ENCODE data around the gene FABP1.

Gene FABP1

DNA sequence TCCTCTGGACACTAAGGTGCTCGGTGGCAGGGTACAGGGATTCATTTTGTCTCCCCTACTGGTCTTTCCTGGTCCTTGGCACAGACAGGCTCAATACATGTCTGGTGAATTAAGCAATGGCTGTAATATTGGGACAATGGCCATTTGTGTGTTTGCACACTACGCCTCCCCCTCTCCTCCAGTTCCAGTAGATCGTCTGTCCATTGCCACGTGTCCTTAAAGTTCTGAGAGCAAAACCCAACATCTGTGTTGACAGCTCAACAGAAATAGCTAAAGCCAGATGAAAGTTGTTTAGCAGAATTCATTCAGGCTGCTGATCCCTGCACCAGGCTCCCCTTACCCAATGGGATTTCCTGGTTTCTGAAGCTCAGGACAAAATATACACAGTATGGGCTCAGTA is 9.0 kb upstream of the FABP1 start:
- DNase-seq = no peak

DNA sequence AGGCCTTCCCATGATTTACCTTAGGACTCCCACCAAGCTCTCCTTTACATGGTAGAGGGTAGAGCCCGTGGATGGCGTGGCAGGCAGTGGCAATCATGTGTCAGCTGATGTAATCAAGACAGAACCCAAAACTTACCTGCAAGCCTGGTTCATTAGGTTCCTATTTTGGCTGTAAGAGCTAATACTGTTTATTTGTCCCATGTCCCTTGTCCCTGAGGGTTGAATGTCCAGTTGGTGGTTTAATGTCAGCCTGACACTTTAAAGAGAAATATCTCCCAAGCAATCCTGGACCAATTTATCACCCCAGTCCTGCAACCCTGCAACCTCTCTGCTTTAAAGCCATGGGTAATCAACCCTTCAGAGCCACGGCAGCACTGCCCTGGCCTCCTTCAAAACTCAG is 6.0 kb upstream of the FABP1 start:
- DNase-seq = no peak

DNA sequence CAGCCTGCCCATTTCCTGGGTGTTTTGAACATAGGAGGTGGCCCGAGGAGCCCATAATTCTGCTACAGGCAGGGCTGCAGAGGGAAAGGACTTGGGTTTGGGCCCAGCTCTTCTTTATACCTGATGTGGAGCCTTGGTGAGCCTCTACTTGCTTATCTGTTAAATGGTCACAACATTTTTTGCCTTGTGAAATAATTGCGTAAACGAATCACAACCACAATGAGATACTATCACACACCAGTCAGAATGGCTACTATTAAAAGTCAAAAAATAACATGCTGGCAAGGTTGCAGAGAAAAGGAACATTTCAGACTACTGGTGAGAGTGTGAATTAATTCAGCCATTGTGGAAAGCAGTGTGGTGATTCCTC is 4.1 kb upstream of the FABP1 start:
- DNase-seq = no peak

DNA sequence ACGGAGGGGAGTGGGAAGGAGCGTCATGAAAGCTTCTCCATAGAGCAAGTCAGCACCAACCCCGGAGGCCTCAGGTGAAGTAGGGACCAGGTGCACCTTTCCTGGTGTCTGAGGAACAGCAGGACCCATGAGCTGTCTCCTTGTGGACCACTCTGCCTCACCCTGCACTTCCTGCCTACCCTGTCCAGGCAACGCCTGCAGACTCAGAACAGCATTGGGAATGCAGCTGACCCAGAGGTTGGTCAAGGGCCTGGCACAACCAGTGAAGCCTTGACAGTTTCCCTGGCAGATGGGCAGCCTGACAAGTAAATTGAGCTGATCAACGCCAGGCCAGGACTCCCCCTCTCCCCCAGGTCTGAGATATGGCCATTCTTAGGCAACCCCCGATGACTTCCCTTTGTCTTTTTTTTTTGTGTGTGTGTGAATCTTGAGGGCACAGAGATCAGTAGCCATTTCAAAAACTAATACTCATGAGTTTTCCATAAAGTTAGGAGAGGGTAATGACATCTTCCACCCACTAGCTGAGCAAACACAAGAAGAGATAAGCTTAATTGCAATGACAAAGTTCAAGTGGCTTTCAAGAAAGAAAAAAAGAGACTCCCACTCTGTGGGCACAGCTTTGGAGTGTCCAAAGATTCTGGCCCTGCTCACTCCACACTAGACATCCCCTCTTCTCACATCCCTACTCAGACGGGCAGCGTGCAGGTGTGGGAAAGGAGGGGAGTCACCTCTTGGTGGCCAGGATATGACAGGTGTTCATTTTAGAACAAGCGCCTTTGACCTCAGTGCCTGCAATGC is 3.5 kb upstream of the FABP1 start:
- DNase-seq = no peak

DNA sequence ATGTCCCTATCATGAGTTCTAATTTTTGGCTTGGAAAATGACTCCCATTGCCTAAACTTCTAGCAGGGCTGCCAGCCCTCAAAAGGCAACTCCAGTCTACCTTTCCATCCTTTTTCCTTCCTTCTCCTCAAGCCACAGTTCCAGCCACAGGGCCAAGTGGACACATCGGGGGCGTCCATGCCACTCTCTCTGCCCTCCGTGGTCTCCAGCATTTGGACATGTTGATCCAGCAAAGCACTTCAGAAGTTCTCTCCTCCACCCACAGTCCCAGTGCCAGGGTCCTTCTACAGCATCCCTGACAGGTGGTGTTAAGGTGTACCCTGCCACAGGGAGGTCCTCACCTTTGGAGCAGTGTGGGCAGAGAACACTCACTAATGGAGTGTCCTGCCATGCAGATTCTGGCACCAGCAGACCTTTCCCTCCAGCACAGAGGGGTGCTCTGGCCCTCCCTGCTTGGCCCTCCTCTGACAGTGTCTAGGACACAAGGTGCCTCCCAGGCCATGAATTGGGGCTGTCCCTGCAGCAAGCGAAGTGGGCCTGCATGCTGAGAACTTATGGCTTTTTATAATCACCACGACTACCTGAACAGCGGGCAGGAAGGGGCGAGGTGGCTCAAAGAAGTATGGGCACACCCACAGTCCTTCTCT is 1.6 kb upstream of the FABP1 start:
- no peak for DNase-seq

DNA sequence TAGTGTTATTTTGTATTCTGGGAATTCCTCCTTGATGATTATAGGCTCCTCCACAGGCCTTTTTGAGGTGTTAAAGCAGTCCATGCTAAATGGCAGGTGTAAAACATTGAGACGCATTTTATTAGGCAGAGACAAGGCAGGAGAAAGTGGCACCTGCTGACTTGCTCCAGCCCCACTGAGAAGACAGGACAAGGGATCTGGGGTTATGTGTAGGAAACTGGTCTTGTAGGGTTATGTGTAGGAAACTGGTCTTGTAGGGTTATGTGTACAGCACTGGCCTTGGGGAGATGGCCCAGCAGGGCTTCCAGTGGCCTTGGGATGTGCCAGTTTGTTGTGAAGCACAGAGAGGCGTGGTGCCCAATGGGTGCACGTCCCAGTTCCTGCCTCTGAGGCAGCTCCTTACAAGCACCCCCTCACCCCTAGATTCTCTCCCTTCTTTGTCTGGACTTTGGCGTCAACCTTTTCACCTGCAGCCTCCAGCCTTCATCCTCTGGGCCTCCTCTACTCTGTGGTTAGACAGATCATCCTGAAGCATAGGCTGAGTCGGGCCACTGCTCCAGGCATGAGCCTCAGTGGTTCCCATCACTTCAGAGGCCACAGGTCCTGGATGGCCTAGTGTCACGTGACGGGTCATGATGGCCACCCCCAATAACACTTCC is 921 bp upstream of the FABP1 start:
- DNase-seq = no peak

DNA sequence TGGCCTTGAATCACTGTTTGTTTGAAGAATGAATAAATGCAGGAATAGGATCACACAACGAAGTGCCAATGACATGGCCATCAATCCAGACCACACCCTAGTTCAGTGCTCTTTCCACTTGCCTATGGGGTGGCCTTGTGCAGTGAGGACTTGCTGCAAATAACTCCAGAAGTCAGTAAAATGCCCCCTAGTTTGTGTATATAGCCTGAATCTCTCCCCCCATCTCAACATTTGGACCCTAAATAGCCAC is 299 bp downstream of the FABP1 start:
- no peak for DNase-seq

DNA sequence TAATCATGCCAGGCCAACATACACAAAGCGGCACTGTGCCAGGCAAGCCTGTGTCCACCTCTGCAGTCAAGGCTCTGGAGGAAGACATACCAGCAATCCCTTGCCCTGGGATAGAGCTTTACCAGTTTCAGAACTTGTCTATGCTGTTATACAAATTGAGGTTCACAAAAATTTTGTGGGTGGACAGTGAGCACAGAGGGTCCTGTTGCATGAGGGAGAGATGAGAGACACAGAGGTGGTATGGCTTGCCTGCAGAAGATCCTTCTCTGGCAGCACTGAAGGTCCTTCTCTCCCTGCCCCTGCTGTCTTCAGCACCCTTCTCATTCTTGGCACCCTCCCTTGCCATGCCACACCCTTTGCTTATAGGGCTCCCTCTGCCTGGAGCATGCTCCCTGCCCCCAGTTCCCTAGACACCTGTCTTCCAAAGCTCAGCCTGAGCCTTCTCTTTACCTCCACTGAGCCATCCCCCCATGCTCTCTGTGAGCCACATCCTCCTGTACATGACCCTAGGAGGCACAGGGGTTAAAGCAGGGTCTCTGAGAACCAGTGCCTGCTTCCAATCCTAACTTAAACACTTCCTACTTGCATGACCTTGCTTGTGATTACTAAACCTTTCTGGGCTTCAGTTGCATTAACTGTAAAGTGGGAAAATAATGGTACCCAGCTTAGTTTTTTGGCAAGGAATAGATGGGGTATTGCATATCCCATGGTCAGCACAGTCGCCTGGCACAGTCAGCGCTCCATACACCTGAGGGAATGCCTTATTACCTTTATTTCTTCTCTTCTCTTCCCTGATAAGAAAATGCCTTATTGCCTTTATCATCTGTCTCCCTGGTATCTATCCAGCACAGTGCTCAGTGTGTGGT is 857 bp downstream of the FABP1 start:
- DNase-seq = no peak

DNA sequence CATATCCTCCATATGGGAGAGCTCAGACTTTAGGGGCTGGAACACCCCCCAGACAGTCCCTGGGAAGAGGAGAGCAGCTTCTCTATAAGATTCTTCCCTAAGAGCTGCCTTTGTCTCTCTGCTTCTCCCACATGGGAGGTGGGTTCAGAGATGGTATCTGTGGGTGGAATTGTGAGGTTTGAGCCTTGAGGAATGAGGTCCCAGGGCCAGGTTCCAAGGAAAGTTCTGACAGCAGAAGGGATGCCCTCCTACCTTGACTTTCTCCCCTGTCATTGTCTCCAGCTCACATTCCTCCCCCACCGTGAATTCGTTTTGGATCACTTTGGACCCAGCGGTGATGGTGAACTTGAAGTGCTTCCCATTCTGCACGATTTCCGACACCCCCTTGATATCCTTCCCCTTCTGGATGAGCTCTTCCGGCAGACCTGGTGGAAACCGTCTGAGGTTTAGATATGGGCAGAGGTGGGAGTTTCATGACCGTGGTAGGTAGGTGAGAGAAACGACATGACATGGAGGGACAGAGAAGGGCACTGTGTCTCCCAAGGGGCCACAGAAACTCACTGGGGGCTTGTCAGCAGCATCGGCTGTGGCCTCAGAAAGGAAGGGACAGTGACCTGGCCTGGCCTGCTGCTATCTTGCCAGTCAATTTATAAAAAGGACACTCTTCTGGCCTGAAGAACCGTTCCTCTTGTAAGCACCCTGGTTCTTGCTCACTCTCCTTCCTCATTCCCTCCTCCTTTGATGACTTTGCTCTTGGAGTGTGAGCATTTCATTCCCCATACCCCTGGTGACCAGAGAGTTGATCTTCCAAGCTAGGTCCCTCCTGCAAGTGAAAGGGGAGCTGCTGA is 1.7 kb downstream of the FABP1 start:
- no peak for DNase-seq

DNA sequence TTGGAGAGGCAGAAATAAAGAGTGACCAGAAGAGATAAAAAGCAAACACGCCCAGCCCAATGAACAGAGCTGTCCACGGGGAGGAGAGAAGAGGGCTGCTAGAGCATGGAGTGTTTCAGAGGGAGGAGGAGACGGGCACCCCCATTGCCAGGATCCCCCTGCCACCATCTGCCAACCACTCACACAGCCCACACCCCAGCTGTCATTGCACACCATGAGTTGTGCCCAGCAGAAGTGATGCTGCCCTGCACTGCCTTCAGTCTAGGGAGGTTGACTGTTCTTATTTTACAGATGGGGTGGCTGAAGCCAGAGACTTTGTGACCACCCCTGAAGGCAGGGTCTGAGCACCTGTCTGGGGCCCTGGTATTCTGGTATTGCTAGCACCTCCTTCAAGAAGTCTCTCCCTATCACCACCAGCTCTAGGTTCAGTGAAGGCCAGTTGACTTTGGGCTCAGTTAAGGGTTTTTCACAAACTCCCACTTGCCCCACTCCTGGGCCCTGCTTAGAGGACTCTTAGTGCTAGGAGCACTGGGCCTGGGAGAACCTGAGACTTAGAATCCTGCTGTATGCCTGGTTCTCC is 2.4 kb downstream of the FABP1 start:
- no peak for DNase-seq

DNA sequence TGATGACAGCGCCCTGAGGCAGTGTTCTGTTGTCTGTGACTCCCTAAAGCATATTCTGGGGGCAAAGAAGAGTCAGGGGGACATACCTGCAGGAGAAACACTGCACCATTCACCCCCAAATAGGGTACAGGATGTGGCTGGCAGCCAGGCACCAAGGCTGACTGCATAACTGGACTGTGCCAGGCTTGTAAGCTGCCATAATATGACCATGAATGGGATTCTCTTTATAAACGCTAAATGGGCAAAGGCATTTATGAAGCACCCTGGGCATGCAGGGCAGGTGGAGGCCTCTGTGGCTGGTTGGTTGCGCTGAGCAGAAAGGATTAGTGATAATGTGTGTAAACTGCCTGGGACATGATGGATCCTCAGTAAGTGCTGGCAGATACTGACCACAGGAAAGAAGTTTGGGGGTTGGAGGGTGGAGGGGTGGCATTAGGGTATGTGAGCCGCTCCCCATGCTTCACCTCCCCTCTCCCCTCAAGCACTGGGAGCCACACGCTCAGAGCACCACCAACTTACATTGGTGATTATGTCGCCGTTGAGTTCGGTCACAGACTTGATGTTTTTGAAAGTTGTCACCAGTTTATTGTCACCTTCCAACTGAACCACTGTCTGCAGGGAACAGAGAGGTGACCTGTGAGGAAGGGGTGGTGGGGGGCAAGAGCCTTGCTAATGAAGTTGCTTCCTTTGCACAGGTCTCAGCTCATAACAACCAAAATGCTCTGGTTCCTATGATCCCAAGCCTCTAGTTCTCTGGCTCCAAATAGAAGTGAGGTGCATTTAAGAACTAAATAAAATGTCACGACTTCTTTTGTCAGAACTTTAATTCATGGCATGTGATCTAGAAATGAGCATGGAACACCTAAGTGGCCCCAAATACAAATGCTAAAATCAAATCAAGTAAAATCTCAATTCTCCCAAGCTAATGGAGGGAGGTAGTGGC is 3.6 kb downstream of the FABP1 start:
- no peak for DNase-seq

DNA sequence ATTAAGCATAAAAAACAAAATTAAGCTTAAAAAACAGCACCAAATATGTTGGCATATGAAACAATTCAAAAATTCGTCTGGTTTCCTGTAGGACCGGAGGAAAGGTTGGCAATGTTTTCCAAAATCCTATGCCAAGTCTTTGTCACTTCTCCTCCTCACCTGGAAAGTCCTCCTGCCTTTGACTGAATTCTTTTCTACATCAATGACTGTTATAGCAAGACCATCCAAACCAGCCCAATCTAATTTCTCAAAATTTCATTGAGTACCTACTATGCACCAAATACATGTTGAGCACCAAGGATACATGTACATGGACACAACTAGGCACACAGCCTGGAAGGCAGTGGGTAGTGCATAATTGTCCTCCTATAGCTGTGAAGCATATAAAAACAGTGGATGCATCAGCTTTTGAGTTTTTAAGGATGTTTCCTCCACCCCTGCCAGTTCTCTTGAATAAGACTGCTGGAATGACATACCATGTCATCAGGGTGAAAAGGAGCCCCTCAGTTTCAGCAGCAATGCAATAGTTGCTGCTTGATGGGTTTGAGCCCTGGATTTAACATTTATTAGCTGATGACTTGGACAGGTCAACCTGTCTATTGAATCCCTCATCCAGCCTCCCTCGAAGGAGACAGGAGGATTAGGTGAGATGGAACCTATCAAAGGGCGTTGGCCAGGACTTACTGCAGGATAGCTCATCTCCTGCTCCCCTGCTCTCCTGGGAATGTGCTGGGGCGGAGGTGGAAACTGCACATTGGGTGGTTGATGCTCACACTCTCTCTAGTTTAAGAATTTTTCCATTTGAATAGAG is 4.5 kb downstream of the FABP1 start:
- DNase-seq = no peak

DNA sequence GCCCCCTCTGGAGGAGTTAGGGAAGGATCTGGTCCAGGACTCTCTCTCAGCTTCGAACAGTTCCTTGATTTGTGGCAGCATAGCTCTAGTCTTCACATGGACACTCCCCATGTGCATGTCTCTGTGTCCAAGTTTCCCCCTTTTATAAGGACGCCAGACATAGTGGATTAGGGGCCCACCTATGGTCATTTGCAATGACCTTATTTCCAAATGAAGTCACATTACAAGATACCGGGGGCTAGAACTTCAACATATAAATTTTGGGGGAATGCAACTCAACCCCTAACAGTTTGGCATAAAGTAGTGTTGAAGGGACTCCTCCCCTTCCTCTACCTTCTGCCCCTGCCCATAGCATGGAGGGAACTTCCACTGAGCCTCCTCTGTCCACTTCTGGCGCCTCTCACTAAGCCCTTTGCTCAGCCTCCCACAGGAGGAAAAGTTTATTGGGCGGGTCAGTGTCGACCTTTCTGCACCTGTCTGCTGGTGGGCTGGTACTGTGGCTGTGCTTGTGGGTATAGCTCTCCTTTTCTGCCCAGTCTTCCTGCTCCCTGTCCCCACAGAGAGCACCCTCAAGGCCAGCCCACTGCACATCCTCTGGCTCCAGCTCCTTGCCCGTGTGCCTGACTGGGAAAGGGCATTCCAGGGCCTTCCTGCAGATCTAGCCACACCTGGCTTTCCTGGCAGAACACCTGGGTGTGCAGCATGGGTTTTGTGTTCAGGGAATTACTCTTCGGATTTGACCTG is 5.5 kb downstream of the FABP1 start:
- no peak for DNase-seq

DNA sequence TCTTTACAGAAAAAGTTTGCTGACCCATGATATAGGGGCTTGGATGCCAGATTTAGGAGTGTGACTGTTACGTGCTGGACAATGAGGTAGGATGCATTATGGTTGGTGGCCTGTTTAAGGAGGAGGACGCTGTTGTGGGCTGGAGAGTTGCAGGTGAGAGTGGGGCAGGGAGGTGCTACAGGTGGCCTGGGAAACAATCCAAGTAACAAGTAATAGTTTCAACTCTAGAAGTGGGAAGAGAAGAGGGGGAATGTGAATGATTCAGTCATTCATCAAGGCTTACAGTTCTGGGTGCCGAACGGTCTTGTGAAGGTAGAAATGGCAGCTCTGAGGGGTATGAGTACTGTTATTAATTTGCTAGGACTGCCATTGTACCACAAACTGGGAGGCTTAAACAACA is 6.2 kb downstream of the FABP1 start:
- no peak for DNase-seq

DNA sequence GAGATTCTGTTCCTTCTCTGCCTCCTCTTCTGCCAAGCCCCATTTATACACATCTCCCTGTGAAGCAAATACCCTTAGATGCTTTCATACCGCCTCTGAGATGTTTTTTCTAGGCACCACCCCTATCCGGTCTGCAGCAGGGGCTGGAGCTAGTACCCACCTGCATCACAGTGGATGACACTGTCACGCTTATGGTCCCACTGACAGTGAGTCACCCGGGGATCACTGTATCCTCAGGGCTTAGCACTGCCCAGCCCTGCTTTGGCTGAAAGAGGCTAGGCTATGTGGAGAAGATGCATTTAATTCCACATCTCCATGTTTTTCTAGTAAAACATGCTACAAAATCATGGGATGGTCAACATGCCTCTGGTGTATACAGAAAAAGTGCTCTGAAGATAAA is 9.9 kb downstream of the FABP1 start:
- no peak for DNase-seq

DNA sequence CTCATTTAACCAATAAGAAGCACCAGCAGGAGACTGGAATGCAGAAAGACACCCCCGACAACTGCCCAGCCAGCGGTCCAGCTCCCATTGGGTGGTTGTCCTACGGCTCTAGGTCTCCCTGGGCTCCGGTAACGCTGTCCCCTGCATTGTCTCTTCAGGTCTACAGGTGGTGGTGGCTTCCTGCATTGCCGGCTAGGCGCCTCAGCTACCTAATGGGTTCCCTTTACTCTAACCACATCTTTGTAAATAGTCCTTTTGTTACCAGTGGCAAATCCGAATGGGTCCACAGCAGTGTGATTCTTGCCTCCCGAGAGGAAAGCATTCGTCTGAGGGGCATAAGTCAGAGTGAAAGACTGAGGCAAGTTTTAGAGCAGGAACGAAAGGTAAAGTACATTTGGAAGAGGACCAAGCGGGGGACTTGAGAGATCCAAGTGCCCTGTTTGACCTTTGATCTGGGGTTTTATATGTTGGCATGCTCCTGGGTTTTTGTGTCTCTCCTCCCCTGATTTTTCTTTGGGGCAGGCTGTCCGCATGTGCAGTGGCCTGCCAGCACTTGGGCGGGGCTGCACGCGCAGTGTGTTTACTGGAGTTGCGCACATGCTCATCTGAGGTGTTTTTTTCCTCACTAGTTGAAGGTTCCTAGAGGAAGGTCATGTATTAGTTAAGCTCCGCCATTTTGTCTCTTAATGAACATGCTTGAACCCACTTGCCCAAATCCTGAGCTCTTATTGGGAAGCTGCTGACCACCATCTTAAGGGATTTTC is 11.0 kb downstream of the FABP1 start:
- no peak for DNase-seq

DNA sequence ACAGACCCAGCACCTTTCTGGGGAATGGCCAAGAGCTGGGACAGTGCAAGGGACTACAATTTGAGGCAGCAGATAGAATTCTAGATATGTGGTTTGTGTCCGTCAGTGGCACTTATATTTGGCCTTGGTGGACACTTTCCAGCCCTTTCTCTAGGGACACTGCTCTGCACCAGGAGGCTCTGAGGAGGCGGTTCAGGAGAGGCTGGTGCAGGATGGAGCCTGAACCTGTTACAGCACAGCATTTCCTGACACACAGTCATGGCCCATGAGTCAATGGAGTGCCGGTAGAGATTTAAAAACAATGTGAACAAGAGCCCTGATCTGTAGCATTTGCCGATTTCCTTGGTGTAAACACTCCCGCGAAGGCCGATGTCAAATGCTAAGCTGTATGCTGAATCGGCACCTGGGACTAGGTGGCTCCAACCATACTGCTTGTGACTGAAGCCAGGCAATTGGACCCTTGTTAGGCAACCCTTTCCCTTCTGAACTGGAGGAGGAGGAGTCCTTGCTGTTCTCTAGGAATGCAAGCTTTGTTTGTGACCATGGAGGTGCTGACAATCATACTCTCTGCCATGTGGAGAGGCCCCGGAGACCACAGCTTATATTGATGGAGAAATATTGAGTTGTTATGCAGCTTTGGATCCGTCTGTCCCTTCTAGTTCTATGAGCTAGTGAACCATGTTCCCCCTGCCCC is 11.9 kb downstream of the FABP1 start:
- no peak for DNase-seq

DNA sequence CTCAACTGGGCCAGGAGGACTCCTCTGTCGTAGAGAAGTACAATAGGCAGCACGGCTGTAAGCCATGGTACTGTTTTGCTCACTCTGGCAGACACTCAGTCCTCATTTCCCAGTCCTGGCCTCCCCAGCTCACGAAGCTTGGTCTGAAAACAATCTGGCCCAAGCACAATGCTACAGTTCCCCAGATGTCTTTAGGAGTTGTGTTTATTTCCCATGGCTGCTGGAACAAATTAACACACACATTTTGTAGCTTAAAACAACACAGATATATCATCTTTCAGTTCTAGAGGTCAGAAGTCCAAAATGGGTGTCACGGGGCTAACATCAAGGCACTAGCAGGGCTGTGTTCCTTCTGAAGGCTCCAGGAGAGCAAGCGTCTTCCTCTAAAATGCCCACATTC is 13.0 kb downstream of the FABP1 start:
- no peak for DNase-seq

All from activated naive CD4-positive, alpha-beta T cell treated with anti-CD3 and anti-CD28 coated beads, Interleukin-2, amount 50 U/mL, for 16 hours (primary cell).